Type B pancreatic cell (in vitro differentiated cells): ENCODE measurements around the gene FAM24B. TPM values are rescaled to one million over a fixed set of nuclear protein-coding genes. Genes with fewer than 3 reads are reported as not detected.
"Not testable (repeated sequence)": the region's sequence is repeated elsewhere in the genome, so short reads cannot be mapped to it uniquely, and the experiment has no call there.

Experiments used
- DNase-seq: peaks from one replicate; pipeline ENCODE4 v3.0.0; 2021; ENCODE audit warnings: mixed read lengths; ENCODE audit not compliant: unreplicated experiment; ENCODE audit errors: extremely low spot score
- H3K27ac Mint-ChIP-seq: 2 replicates; pipeline ENCODE4 v1.8.0; 2021; ENCODE audit warnings: mild to moderate bottlenecking, mixed read lengths
- H3K27me3 Mint-ChIP-seq: 2 replicates; pipeline ENCODE4 v1.8.0; 2021; ENCODE audit warnings: mixed read lengths
- H3K36me3 Mint-ChIP-seq: 2 replicates; pipeline ENCODE4 v1.8.0; 2021; ENCODE audit warnings: mixed read lengths
- H3K4me1 Mint-ChIP-seq: one replicate; pipeline ENCODE4 v1.8.0; 2021; ENCODE audit warnings: mixed read lengths; ENCODE audit not compliant: unreplicated experiment
- H3K4me3 Mint-ChIP-seq: 2 replicates; pipeline ENCODE4 v1.8.0; 2021; ENCODE audit warnings: mild to moderate bottlenecking, mixed read lengths
- H3K9me3 Mint-ChIP-seq: 2 replicates; pipeline ENCODE4 v1.8.0; 2021; ENCODE audit warnings: mixed read lengths
- long read RNA-seq: library from polyadenylated mRNA; unstranded; transcript quantifications from one replicate; pipeline ENCODE4 v2.0.0, GENCODE V29; 2020
- total RNA-seq: library from RNA; stranded (reverse); gene quantifications from 2 replicates; pipeline ENCODE4 v1.2.1, GENCODE V29; 2021; ENCODE audit warnings: low replicate concordance
- TF ChIP-seq, protein P1 (sequence below): fragments of 200-600 bp; sonication (generic); conservative IDR thresholded peaks from 2 replicates; pipeline ENCODE4 v1.5.0; 2021; ENCODE audit warnings: antibody characterized with exemption, mild to moderate bottlenecking

FAM24B gene, protein sequence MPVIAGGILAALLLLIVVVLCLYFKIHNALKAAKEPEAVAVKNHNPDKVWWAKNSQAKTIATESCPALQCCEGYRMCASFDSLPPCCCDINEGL
- total RNA-seq, result 1.2 TPM in 1 of 2 replicates, not detected in the other
- long read RNA-seq, partial matches to known transcripts, result 0 of 2 reads
- long read RNA-seq, other reads (novel, unspliced or antisense), result 1 of 2 reads

DNA sequence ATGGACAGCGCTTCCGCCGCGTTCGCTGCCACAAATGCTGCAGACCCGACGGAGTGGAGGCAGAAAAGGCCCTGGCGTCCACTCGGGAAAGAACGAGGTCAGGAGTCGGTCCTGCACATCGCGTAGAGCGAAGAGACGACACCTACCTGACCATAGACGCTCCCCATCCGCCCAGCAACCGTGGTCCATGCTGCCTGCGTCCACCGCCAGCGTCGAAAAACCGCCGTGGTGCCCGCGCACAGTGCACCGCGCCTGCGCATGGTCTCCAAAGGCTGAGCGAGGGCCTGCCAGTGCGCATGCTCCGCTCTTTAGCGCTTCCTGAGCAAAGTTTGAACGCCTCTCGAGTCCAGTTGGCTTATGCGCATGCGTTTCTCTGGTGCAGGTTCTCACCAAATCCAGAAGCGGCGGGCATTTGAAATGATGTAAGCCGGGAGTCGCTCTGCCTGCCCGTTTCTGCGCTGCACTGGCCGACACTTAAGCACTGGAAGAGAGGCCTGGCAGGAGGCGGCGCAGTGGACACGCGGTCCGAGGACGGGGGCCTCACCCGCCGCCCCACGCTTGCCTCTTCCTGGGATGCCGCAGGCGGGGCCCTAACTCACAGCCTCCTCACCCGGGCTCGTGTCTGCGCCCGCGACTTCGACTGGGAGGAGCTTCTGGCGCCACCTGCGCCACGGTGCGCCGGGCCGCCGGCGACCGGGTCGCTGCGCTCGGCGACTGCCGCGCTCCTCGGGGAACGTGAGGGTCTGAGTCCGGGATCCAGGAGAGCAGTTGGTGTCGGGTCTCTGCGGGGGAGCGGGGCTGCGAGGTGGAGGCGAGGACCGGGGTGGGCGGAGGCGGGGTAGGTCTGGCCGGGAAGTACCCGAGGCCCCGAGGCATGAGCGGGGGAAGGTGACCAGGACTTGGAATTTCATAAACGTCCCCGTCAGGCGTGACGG lies at the start of gene FAM24B:
FAM24B (minus strand) TSS at position 243 of the 935 bp plus-strand sequence. CDS start 29,066 bp downstream, outside the sequence.
- Mint-ChIP-seq H3K27ac (no peak within 1 kb of the TSS), H3K4me3 (peak within 1 kb of the TSS; percentile 80), H3K27me3 (peaks cover 46% of the 10 kb centered on the region), H3K4me1 (no peaks in the 10 kb centered on the region), H3K36me3 (no peaks in the 10 kb centered on the region), H3K9me3 (no peaks in the 10 kb centered on the region)
- DNase-seq, result no peak
- TF ChIP-seq, protein P1, sequence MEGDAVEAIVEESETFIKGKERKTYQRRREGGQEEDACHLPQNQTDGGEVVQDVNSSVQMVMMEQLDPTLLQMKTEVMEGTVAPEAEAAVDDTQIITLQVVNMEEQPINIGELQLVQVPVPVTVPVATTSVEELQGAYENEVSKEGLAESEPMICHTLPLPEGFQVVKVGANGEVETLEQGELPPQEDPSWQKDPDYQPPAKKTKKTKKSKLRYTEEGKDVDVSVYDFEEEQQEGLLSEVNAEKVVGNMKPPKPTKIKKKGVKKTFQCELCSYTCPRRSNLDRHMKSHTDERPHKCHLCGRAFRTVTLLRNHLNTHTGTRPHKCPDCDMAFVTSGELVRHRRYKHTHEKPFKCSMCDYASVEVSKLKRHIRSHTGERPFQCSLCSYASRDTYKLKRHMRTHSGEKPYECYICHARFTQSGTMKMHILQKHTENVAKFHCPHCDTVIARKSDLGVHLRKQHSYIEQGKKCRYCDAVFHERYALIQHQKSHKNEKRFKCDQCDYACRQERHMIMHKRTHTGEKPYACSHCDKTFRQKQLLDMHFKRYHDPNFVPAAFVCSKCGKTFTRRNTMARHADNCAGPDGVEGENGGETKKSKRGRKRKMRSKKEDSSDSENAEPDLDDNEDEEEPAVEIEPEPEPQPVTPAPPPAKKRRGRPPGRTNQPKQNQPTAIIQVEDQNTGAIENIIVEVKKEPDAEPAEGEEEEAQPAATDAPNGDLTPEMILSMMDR, result no peak

DNA sequence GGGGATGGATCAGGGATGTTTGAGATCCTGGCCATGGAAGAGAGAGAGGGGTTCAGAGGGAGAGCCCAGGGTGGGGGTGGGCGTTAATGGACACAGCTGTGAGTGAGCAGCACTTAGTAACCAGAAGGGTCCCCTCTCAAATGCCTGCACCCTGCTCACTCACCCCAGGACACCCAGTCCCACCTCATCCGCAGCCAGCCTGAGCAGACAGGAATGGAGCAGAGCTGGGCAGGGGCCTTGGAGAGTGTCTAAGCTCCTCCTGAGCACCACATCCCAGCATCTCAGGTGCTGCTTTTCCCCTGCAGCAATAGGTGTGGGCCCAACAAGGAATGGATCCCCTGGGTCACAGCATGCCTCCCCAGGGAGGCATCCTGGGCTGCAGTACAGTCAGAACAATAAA lies 36.3 kb upstream of the FAM24B start:
- no peaks in the 10 kb centered on the region for H3K36me3 Mint-ChIP-seq
- H3K27me3 Mint-ChIP-seq, result peaks cover 11% of the 10 kb centered on the region
- H3K9me3 Mint-ChIP-seq, result peaks cover 4% of the 10 kb centered on the region
- TF ChIP-seq, protein P1, result no peak
- no peak for DNase-seq
- H3K27ac Mint-ChIP-seq, result no peak overlapping the region
- H3K4me1 Mint-ChIP-seq, result no peaks in the 10 kb centered on the region
- no peak overlapping the region for H3K4me3 Mint-ChIP-seq

DNA sequence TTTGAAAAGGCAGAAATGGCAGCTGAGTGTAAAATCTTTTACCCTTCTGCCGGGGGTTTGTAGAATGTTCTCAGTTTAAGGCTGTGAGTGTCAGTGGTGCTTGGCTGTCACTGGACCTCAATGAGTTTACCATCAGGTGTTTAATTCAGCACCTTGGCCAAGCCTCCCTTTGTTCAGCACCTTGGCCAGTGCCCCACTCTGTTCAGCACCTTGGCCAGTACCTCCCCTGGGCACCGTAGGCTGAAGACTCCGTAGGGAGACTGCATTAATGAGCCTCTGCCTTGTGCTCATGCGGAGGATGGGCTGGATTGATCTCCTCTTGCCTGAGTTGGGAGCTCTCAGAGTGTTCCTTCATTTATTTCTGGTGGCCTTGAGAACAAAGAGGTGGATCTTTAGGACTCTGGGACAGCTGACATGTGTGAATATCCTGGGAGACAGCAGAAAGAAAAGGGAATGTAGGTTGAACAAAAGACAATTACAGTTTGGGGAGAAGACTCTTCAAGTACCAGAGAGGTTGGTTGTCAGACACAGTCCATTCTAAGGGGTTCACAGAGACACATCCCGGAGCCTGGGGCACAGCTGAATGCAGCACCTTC lies 32.6 kb upstream of the FAM24B start:
- Mint-ChIP-seq H3K36me3 (no peaks in the 10 kb centered on the region), H3K27me3 (peaks cover 20% of the 10 kb centered on the region), H3K9me3 (peaks cover 4% of the 10 kb centered on the region), H3K4me1 (no peaks in the 10 kb centered on the region), H3K4me3 (no peak overlapping the region), H3K27ac (no peak overlapping the region)
- TF ChIP-seq, protein P1, result no peak
- no peak for DNase-seq

DNA sequence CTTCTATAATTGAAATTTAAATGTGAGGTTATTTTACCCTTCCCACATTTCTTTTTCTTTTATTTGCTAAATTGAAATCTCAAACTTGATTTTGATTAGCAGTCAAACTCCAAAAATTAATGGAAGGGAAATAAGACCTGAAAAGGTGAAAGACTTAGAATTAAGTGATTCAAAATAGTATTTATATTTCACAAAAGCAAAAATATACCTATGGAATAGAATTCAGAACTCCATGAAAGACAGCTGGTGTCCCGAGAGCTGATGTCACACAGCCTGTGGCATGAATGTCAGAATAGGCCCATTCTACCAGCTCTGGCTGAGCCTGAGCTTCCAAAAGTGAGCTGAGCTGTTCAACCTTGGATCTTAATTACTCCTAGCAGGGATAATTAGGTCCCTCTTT lies 30.9 kb upstream of the FAM24B start, which contains the start of gene FAM24A:
FAM24A (plus strand) TSS at position 301 of the 400 bp plus-strand sequence. CDS start 1,025 bp downstream, outside the sequence.
- H3K27ac Mint-ChIP-seq, result no peak within 1 kb of the TSS
- DNase-seq, result no peak
- no peaks in the 10 kb centered on the region for H3K4me1 Mint-ChIP-seq
- H3K4me3 Mint-ChIP-seq, result no peak within 1 kb of the TSS
- TF ChIP-seq, protein P1, result no peak
- no peaks in the 10 kb centered on the region for H3K36me3 Mint-ChIP-seq
- peaks cover 4% of the 10 kb centered on the region for H3K9me3 Mint-ChIP-seq
- H3K27me3 Mint-ChIP-seq, result peaks cover 18% of the 10 kb centered on the region

DNA sequence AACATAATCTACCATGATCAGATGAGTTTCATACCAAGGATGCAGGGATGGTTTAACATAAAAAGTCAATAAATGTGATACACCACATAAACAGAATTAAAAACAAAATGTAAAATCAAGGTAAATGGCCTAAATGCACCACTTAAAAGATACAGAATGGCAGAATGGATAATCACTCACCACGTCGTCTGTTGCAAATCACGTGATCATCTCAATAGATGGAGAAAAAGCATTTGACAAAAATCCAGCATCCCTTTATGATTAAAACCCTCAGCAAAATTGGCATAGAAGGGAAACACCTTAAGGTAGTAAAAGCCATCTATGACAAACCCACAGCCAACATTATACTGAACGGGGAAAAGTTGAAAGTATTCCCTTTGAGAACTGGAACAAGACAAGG lies 24.5 kb upstream of the FAM24B start:
- not testable (repeated sequence) for H3K27ac Mint-ChIP-seq, DNase-seq, H3K9me3 Mint-ChIP-seq, H3K4me3 Mint-ChIP-seq, H3K4me1 Mint-ChIP-seq, H3K36me3 Mint-ChIP-seq
- H3K27me3 Mint-ChIP-seq, result peaks cover 21% of the 10 kb centered on the region
